SK-N-SH treated with all-trans-retinoic acid at 6 μM for 48 hours (cell line): ENCODE results near the gene IKZF2.

ENCODE experiments used
- ATAC-seq: fragments of 200-7000 bp; cut with Tn5 transposase; 3 replicates; pipeline ENCODE4 v1.9.1; 2020; ENCODE audit warnings: mild to moderate bottlenecking, moderate library complexity
- ARNTL ChIP-seq: fragments of 450-650 bp; formaldehyde crosslinking; IDR thresholded peaks from 2 replicates; pipeline ENCODE4 v1.5.0; 2020; ENCODE audit warnings: low read depth, mild to moderate bottlenecking, moderate library complexity, borderline replicate concordance
- BACH2 ChIP-seq: fragments of 250-450 bp; sonication (Bioruptor Pico); IDR thresholded peaks from 2 replicates; pipeline ENCODE4 v1.9.0; 2021; ENCODE audit warnings: mild to moderate bottlenecking, borderline replicate concordance
- CREB5 ChIP-seq: fragments of 250-450 bp; sonication (Bioruptor Pico); IDR thresholded peaks from 2 replicates; pipeline ENCODE4 v1.5.1; 2020; ENCODE audit warnings: low read depth, mild to moderate bottlenecking, moderate library complexity
- CSDC2 ChIP-seq: fragments of 250-450 bp; sonication (Bioruptor Pico); IDR thresholded peaks from 2 replicates; pipeline ENCODE4 v1.5.0; 2020; ENCODE audit warnings: mild to moderate bottlenecking, moderate library complexity
- CSRNP3 ChIP-seq: fragments of 250-450 bp; sonication (Bioruptor Pico); IDR thresholded peaks from 2 replicates; pipeline ENCODE4 v1.5.1; 2021; ENCODE audit warnings: mild to moderate bottlenecking, moderate library complexity
- ESRRG ChIP-seq: fragments of 250-450 bp; sonication (Bioruptor Pico); IDR thresholded peaks from 2 replicates; pipeline ENCODE4 v1.6.1; 2021; ENCODE audit warnings: mild to moderate bottlenecking
- ISL1 ChIP-seq: fragments of 250-450 bp; sonication (Bioruptor Pico); IDR thresholded peaks from 2 replicates; pipeline ENCODE4 v2.1.2; 2022; ENCODE audit warnings: mild to moderate bottlenecking, moderate library complexity
- PATZ1 ChIP-seq: fragments of 250-450 bp; sonication (Bioruptor Pico); IDR thresholded peaks from 2 replicates; pipeline ENCODE4 v1.8.0; 2020; ENCODE audit warnings: mild to moderate bottlenecking, moderate library complexity, borderline replicate concordance
- POU6F1 ChIP-seq: fragments of 250-450 bp; sonication (Bioruptor Pico); IDR thresholded peaks from 2 replicates; pipeline ENCODE4 v1.8.0; 2021; ENCODE audit warnings: low read depth, mild to moderate bottlenecking, moderate library complexity, borderline replicate concordance
- RARB ChIP-seq: fragments of 250-450 bp; sonication (Bioruptor Pico); IDR thresholded peaks from 2 replicates; pipeline ENCODE4 v1.8.0; 2021; ENCODE audit warnings: mild to moderate bottlenecking, moderate library complexity
- TCF4 ChIP-seq: fragments of 250-450 bp; sonication (Bioruptor Pico); IDR thresholded peaks from 2 replicates; pipeline ENCODE4 v1.8.0; 2021; ENCODE audit warnings: mild to moderate bottlenecking, moderate library complexity, borderline replicate concordance
- TOX ChIP-seq: fragments of 250-450 bp; sonication (Bioruptor Pico); IDR thresholded peaks from 2 replicates; pipeline ENCODE4 v1.8.0; 2021; ENCODE audit warnings: mild to moderate bottlenecking, moderate library complexity, borderline replicate concordance
- TSHZ2 ChIP-seq: fragments of 250-450 bp; sonication (Bioruptor Pico); IDR thresholded peaks from 2 replicates; pipeline ENCODE4 v1.5.0; 2020; ENCODE audit warnings: mild to moderate bottlenecking, moderate library complexity
- ZC3H10 ChIP-seq: fragments of 250-450 bp; sonication (Bioruptor Pico); IDR thresholded peaks from 2 replicates; pipeline ENCODE4 v1.5.1; 2021; ENCODE audit warnings: mild to moderate bottlenecking, moderate library complexity
- ZFP3 ChIP-seq: fragments of 250-450 bp; sonication (Bioruptor Pico); IDR thresholded peaks from 2 replicates; pipeline ENCODE4 v1.5.0; 2020; ENCODE audit warnings: mild to moderate bottlenecking, moderate library complexity
- ZFP30 ChIP-seq: fragments of 450-650 bp; formaldehyde crosslinking; IDR thresholded peaks from 2 replicates; pipeline ENCODE4 v1.5.0; 2022; ENCODE audit warnings: mild to moderate bottlenecking, moderate library complexity
- ZNF565 ChIP-seq: fragments of 450-650 bp; formaldehyde crosslinking; conservative IDR thresholded peaks from 2 replicates; pipeline ENCODE4 v1.5.0; 2020; ENCODE audit warnings: low read depth, mild to moderate bottlenecking, moderate library complexity
- ZNF70 ChIP-seq: fragments of 450-650 bp; formaldehyde crosslinking; IDR thresholded peaks from 2 replicates; pipeline ENCODE4 v1.5.0; 2020; ENCODE audit warnings: mild to moderate bottlenecking, moderate library complexity
- ZNF8 ChIP-seq: fragments of 450-650 bp; formaldehyde crosslinking; IDR thresholded peaks from 2 replicates; pipeline ENCODE4 v1.5.0; 2020; ENCODE audit warnings: mild to moderate bottlenecking, moderate library complexity

The IKZF2 gene

GRCh38 chr2:212987492-212987891, 163.9 kb downstream of the IKZF2 start:
- no peak for ATAC-seq
- TF ChIP-seq TCF4 (CRISPR knock-in tag), result no peak
- TF ChIP-seq BACH2 (CRISPR knock-in tag), result no peak
- TF ChIP-seq RARB (CRISPR knock-in tag), result no peak
- TF ChIP-seq CSDC2 (CRISPR knock-in tag), result no peak
- no peak for TF ChIP-seq ZFP3 (CRISPR knock-in tag)
- TF ChIP-seq ARNTL (CRISPR knock-in tag), result no peak
- no peak for TF ChIP-seq CSRNP3 (CRISPR knock-in tag)
- TF ChIP-seq ISL1 (CRISPR knock-in tag), result no peak
- no peak for TF ChIP-seq PATZ1
- no peak for TF ChIP-seq ZNF70 (CRISPR knock-in tag)
- no peak for TF ChIP-seq ZFP30 (CRISPR knock-in tag)
- no peak for TF ChIP-seq ZC3H10 (CRISPR knock-in tag)
- no peak for TF ChIP-seq ZNF565 (CRISPR knock-in tag)
- no peak for TF ChIP-seq POU6F1
- TF ChIP-seq TOX (CRISPR knock-in tag), result no peak
- no peak for TF ChIP-seq ZNF8

- no peak for ATAC-seq
- TF ChIP-seq TOX (CRISPR knock-in tag) (no peak), CREB5 (CRISPR knock-in tag) (no peak), ZFP3 (CRISPR knock-in tag) (no peak), ARNTL (CRISPR knock-in tag) (no peak), ZFP30 (CRISPR knock-in tag) (no peak), ZNF70 (CRISPR knock-in tag) (no peak), TSHZ2 (no peak), CSRNP3 (CRISPR knock-in tag) (no peak), ZNF565 (CRISPR knock-in tag) (no peak), ZC3H10 (CRISPR knock-in tag) (no peak), ESRRG (CRISPR knock-in tag) (no peak), RARB (CRISPR knock-in tag) (no peak), CSDC2 (CRISPR knock-in tag) (no peak), BACH2 (CRISPR knock-in tag) (no peak), TCF4 (CRISPR knock-in tag) (no peak)
Measured at GRCh38 chr2:212984129-212984528, 167.3 kb downstream of the IKZF2 start.
